Measurements from ENCODE around the gene CARHSP1. TPM values are rescaled to one million over a fixed set of nuclear protein-coding genes. Genes with fewer than 3 reads are reported as not detected.

Gene CARHSP1
- total RNA-seq, 1 donor from 2014 or later: 237 TPM

DNA sequence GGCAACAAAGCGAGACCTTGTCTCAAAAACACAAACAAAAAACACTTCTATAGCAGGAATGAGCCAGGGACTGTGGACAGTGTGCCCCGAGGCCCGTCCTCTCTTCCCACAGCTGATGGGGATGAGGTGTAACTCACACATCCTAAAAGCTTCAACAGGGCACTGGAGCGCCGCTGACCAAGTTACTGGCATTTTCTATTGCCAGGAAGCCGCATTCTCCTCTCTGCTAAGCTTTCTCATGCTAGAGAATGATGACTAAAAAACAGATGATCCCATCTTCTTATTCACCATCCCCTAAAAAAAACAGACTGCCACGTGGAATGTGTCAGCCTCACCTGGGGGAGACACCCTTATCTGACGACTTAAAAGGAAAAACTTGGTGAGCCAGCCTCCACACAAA lies 16.3 kb downstream of the CARHSP1 start:
- H3K4me3 ChIP-seq (ENCODE audit: low read depth, low read length): no peak overlapping the region
- no peak for TF ChIP-seq CTCF (conservative IDR thresholded peaks at IDR 0.05; ENCODE audit: low read depth, low read length)
- DNase-seq (ENCODE audit: low read depth): no peak

- TF ChIP-seq CTCF (conservative IDR thresholded peaks at IDR 0.05; ENCODE audit: low read depth, low read length): no peak
- H3K4me3 ChIP-seq (ENCODE audit: low read depth, low read length): no peak overlapping the region
- DNase-seq (ENCODE audit: low read depth): no peak
Observed at GRCh38 chr16:8851761-8852403, 16.9 kb downstream of the CARHSP1 start.

DNA sequence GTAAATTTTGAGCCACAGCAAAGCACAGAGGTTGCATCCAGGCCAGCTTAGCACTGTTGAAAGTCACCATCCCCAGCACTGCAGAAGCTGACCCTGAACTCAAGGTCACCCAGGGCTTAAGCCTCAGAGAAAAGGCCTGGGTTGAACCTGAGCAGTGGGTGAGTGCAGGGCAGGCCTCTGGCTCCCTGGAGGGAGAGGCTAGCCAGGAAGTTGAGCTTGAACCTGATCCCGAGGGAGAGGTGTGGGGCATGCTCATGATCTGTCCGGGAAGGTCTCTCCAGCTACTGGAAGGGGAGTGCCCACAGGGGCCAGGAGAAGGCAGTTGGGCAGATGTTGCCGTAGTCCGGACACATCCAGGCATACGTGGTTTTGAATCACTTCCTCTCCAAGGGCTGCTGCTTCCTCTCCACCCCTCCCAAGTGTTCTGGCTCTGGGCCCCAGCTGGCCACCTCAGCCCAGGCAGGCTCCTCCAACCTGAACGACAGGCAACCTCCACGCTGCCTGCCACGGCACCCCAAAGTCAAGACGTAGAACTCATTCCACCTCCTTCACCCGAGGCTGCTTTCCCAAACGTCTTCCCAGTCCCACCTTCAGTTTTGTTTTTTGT lies 18.4 kb downstream of the CARHSP1 start:
- no peak overlapping the region for H3K4me3 ChIP-seq (ENCODE audit: low read depth, low read length)
- no peak for DNase-seq (ENCODE audit: low read depth)
- no peak for TF ChIP-seq CTCF (conservative IDR thresholded peaks at IDR 0.05; ENCODE audit: low read depth, low read length)

- H3K4me3 ChIP-seq (ENCODE audit: low read depth, low read length): no peak overlapping the region
- TF ChIP-seq CTCF (conservative IDR thresholded peaks at IDR 0.05; ENCODE audit: low read depth, low read length): no peak
- no peak for DNase-seq (ENCODE audit: low read depth)
Observed at GRCh38 chr16:8849411-8850011, 19.3 kb downstream of the CARHSP1 start.

GRCh38 chr16:8848939-8849391 lies 19.8 kb downstream of the CARHSP1 start:
- H3K4me3 ChIP-seq (ENCODE audit: low read depth, low read length): no peak overlapping the region
- no peak for TF ChIP-seq CTCF (conservative IDR thresholded peaks at IDR 0.05; ENCODE audit: low read depth, low read length)
- DNase-seq (ENCODE audit: low read depth): no peak

DNA sequence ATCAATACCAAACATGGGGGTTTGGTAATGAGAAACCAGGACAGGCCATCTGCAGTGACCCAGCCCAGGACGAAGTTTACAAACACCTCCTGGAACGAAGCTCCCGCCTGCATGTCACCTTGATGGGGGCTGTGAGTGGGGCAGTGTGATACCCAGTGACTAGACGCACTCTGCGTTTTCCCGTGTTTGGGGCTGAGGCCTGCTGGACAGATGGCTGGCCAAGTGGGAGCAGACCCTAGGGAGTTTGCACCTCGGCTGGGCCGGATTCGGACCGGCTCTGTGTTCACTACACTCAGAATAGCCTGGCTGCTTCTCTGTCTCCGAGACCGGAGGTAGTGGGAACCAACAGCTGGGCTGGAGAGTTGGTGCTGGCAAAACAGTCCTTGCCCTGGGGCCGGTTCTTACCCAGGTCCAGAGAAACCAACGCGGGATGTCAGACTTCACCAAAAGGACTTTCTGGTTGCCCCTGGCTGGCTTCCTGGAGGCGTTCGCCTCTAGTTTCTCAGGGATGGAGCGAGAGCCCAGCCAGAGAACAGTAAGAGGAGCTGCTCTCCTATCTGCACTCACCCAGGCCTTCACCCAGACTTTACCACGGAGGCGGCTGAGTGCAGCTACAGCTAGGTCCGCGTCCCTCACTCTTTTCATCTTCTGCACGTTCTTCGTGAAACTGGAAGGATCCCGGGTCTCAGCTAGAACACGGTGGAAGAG lies 20.4 kb downstream of the CARHSP1 start:
- H3K4me3 ChIP-seq (ENCODE audit: low read depth, low read length): no peak overlapping the region
- DNase-seq (ENCODE audit: low read depth): no peak
- TF ChIP-seq CTCF (conservative IDR thresholded peaks at IDR 0.05; ENCODE audit: low read depth, low read length): no peak
